H1 (cell line): ENCODE results near the gene LPP. TPM values are rescaled to one million over a fixed set of nuclear protein-coding genes. Genes with fewer than 3 reads are reported as not detected.

Experiments used
- CTCF ChIA-PET: fragments of 300-600 bp; sonication (Branson Sonifier 250); formaldehyde crosslinking; loops from one replicate; lab custom pipeline; 2021; ENCODE audit not compliant: partially characterized antibody; lab: Charles Lee
- POLR2A ChIA-PET: fragments of 300-600 bp; sonication (Branson Sonifier 250); formaldehyde crosslinking; loops from one replicate; lab custom pipeline; 2021; ENCODE audit warnings: inconsistent platforms; ENCODE audit not compliant: partially characterized antibody; lab: Charles Lee
- DNase-seq, 2 experiments: peaks; one replicate each; pipeline versions ENCODE4 v3.0.0 to v3.0.0-alpha.2; 2010 to 2022; ENCODE audit warnings: low spot score in 2 of 2, low read depth in 1 of 2, mixed read lengths in 1 of 2
- FAIRE-seq: peaks from 2 replicates; lab custom pipeline; 2011; peaks lifted over from hg19 to GRCh38; lab: Jason Lieb, UNC
- H2AFZ ChIP-seq: 2 replicates; pipeline ENCODE4 v1.8.1; 2012; ENCODE audit warnings: low read length, inconsistent platforms
- H2AK5ac ChIP-seq: 2 replicates; pipeline ENCODE4 v1.6.1; 2013; ENCODE audit warnings: low read depth, low read length
- H2BK120ac ChIP-seq: replicated peaks from 2 replicates; pipeline ENCODE3; 2013; ENCODE audit warnings: low read depth, low read length, inconsistent platforms
- H2BK12ac ChIP-seq: 2 replicates; pipeline ENCODE4 v1.6.1; 2013; ENCODE audit warnings: low read depth, low read length
- H2BK15ac ChIP-seq: 2 replicates; pipeline ENCODE4 v1.6.1; 2013; ENCODE audit warnings: low read length
- H2BK20ac ChIP-seq: 2 replicates; pipeline ENCODE4 v1.6.1; 2013; ENCODE audit warnings: low read length
- H2BK5ac ChIP-seq: 2 replicates; pipeline ENCODE4 v1.6.1; 2013; ENCODE audit warnings: low read depth, low read length
- H3K14ac ChIP-seq: 2 replicates; pipeline ENCODE4 v1.6.1; 2013; ENCODE audit warnings: inconsistent platforms; ENCODE audit not compliant: insufficient read length
- H3K18ac ChIP-seq: 2 replicates; pipeline ENCODE4 v1.6.1; 2013; ENCODE audit warnings: low read length; ENCODE audit errors: extremely low read depth
- H3K23ac ChIP-seq: 2 replicates; pipeline ENCODE4 v1.6.1; 2013; ENCODE audit warnings: inconsistent platforms; ENCODE audit not compliant: insufficient read length
- H3K23me2 ChIP-seq: 2 replicates; pipeline ENCODE4 v1.6.1; 2013; ENCODE audit warnings: low read depth, low read length
- H3K27ac ChIP-seq: 2 replicates; pipeline ENCODE4 v1.6.1; 2011; ENCODE audit warnings: low read depth, low read length, inconsistent platforms
- H3K27me3 ChIP-seq, 4 experiments: replicated peaks in 1 of 4; 1 replicate in 1 of 4; 2 replicates in 3 of 4; pipeline versions ENCODE4 v1.6.1 to v1.8.1; 2011 to 2013; ENCODE audit warnings: low read length in 3 of 4, mild to moderate bottlenecking in 3 of 4, inconsistent platforms in 2 of 4, mixed read lengths in 2 of 4, moderate library complexity in 1 of 4; ENCODE audit not compliant: control insufficient read depth in 3 of 4, insufficient read depth in 3 of 4; ENCODE audit errors: extremely low read depth in 1 of 4
- H3K36me3 ChIP-seq, 4 experiments: 2 replicates each; pipeline versions ENCODE4 v1.6.1 to v1.8.1; 2011 to 2013; ENCODE audit warnings: mild to moderate bottlenecking in 4 of 4, low read length in 3 of 4, moderate library complexity in 2 of 4, control low read depth in 1 of 4, inconsistent platforms in 1 of 4; ENCODE audit not compliant: insufficient read depth in 4 of 4, control insufficient read depth in 2 of 4
- H3K4ac ChIP-seq: replicated peaks from 2 replicates; pipeline ENCODE3; 2013; ENCODE audit warnings: low read length, low read depth, mixed read lengths, inconsistent platforms; ENCODE audit not compliant: insufficient read length
- H3K4me1 ChIP-seq, 4 experiments: replicated peaks in 1 of 4; 1 replicate in 1 of 4; 2 replicates in 3 of 4; pipeline versions ENCODE4 v1.6.1 to v1.8.1; 2011 to 2013; ENCODE audit warnings: low read length in 3 of 4, inconsistent platforms in 2 of 4, mixed read lengths in 1 of 4; ENCODE audit not compliant: insufficient read depth in 4 of 4, control insufficient read depth in 3 of 4
- H3K4me2 ChIP-seq, 2 experiments: 2 replicates each; pipeline versions ENCODE4 v1.6.1 to v1.8.1; 2011 to 2013; ENCODE audit warnings: low read depth in 2 of 2, low read length in 2 of 2, control low read depth in 1 of 2, inconsistent platforms in 1 of 2, mild to moderate bottlenecking in 1 of 2; ENCODE audit not compliant: insufficient read depth in 1 of 2
- H3K4me3 ChIP-seq, 4 experiments: fragments of 200-600, 300-600 bp in 1 of 4; sonication (generic), shearing (Covaris generic), sonication (Bioruptor Twin) in 1 of 4; 2 replicates each; pipeline versions ENCODE4 v1.5.1 to v1.8.1; 2011 to 2016; ENCODE audit warnings: low read length in 4 of 4, low read depth in 3 of 4, control low read depth in 2 of 4, inconsistent platforms in 2 of 4, mild to moderate bottlenecking in 2 of 4, mixed read lengths in 1 of 4, moderate library complexity in 1 of 4; ENCODE audit not compliant: insufficient read depth in 2 of 4; ENCODE audit errors: extremely low read depth in 1 of 4
- H3K56ac ChIP-seq: replicated peaks from 2 replicates; pipeline ENCODE3; 2013; ENCODE audit warnings: low read depth, mild to moderate bottlenecking, mixed read lengths, low read length, inconsistent platforms; ENCODE audit not compliant: insufficient read length
- H3K79me1 ChIP-seq: 2 replicates; pipeline ENCODE4 v1.6.1; 2013; ENCODE audit warnings: low read depth, low read length, control low read depth
- H3K79me2 ChIP-seq, 2 experiments: 2 replicates each; pipeline versions ENCODE4 v1.6.1 to v1.8.1; 2012 to 2013; ENCODE audit warnings: low read length in 2 of 2, mild to moderate bottlenecking in 2 of 2, inconsistent platforms in 1 of 2; ENCODE audit not compliant: insufficient read depth in 2 of 2, control insufficient read depth in 1 of 2
- H3K9ac ChIP-seq, 4 experiments: replicated peaks in 1 of 4; 1 replicate in 1 of 4; 2 replicates in 3 of 4; pipeline versions ENCODE4 v1.6.1 to v1.8.1; 2011 to 2013; ENCODE audit warnings: low read depth in 3 of 4, low read length in 3 of 4, control low read depth in 2 of 4, mild to moderate bottlenecking in 2 of 4, moderate library complexity in 2 of 4, inconsistent platforms in 1 of 4; ENCODE audit errors: extremely low read depth in 1 of 4
- H3K9me3 ChIP-seq, 2 experiments: 2 replicates each; pipeline versions ENCODE4 v1.6.1 to v1.8.1; 2012 to 2013; ENCODE audit warnings: mild to moderate bottlenecking in 2 of 2, moderate library complexity in 2 of 2, control low read depth in 1 of 2, inconsistent platforms in 1 of 2, low read depth in 1 of 2, low read length in 1 of 2, mixed read lengths in 1 of 2; ENCODE audit not compliant: insufficient read depth in 2 of 2
- H4K20me1 ChIP-seq, 2 experiments: replicated peaks in 1 of 2; 2 replicates each; pipeline versions ENCODE3 to v1.8.1; 2011 to 2013; ENCODE audit warnings: inconsistent platforms in 2 of 2, low read length in 2 of 2, mild to moderate bottlenecking in 1 of 2; ENCODE audit not compliant: insufficient read depth in 2 of 2, control insufficient read depth in 1 of 2
- H4K5ac ChIP-seq: 2 replicates; pipeline ENCODE4 v1.6.1; 2013; ENCODE audit warnings: low read length, low read depth, mixed read lengths, inconsistent platforms; ENCODE audit not compliant: insufficient read length
- H4K8ac ChIP-seq: 2 replicates; pipeline ENCODE4 v1.8.0; 2013; ENCODE audit warnings: mild to moderate bottlenecking, moderate library complexity, low read length, inconsistent platforms; ENCODE audit not compliant: insufficient read depth; ENCODE audit errors: extremely low read depth
- H4K91ac ChIP-seq: replicated peaks from 2 replicates; pipeline ENCODE3; 2013; ENCODE audit warnings: low read length, mixed read lengths, inconsistent platforms; ENCODE audit not compliant: insufficient read length
- YY1 ChIP-seq: IDR thresholded peaks from 2 replicates; pipeline ENCODE4 v1.6.1; 2011; ENCODE audit warnings: low read depth, mild to moderate bottlenecking, low read length
- polyA plus RNA-seq, 7 experiments: library from polyadenylated mRNA; depleted of rRNA in 3 of 7; stranded (reverse) in 5 of 7; unstranded in 2 of 7; fragments of >200 nt in 5 of 7; fragments of 200-250 nt in 2 of 7; gene quantifications; 1 replicate in 5 of 7; 2 replicates in 1 of 7; 4 replicates in 1 of 7; pipeline versions ENCODE4 v1.2.1 to v1.2.3, GENCODE V29; 2011 to 2013; ENCODE audit warnings: missing spikeins in 2 of 7, mixed read lengths in 2 of 7
- total RNA-seq: library from RNA; stranded (reverse); fragmentation: NEBNext Ultra II Directional; extraction: Animal tissue kit (Norgen Biotek cat#: 25700); gene quantifications from 2 replicates; pipeline ENCODE4 v1.2.1, GENCODE V29; 2021

LPP gene
- total and polyA plus RNA-seq, 2 of the 8 experiments (the other 6 are each of a cell fraction or from before 2014, with no cell fraction given) = 10.0 to 53.3 TPM

DNA sequence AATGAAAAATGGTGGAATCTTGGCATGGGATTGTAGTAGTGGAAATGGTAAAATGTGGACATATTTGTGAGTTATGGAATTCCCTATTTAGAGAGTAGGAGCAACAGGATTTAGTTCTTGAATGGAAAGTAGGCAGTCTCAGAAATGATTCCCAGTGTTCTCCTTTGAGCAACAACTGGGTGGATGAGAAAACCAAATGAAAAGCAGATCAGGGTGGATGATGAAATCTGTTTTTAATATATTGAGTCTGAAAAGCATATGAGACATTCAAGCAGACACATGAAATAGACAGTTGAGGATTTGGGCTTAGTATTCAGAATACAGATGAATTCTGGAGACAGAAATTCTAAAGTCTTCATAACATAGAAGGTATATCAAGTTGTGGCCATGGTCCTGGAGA is 451.3 kb downstream of the LPP start:
- H4K5ac ChIP-seq = no peak overlapping the region
- H2BK20ac ChIP-seq = no peak overlapping the region
- no peak overlapping the region for H2BK15ac ChIP-seq
- no peak overlapping the region for H2BK5ac ChIP-seq
- no peaks in the 10 kb centered on the region for H3K4me1 ChIP-seq
- no peak for TF ChIP-seq YY1
- no peak overlapping the region for H3K23ac ChIP-seq
- POLR2A ChIA-PET = no interaction called here
- no peak overlapping the region for H2BK12ac ChIP-seq
- H3K4me3 ChIP-seq = no peak overlapping the region
- CTCF ChIA-PET = no interaction called here
- H3K27me3 ChIP-seq = no peaks in the 10 kb centered on the region
- peaks cover 0 to 1% of the 10 kb centered on the region in 2 experiments for H4K20me1 ChIP-seq
- no peaks in the 10 kb centered on the region for H3K79me1 ChIP-seq
- H4K91ac ChIP-seq = no peak overlapping the region
- no peak overlapping the region for H3K27ac ChIP-seq
- no peaks in the 10 kb centered on the region for H3K9me3 ChIP-seq
- no peak overlapping the region for H3K9ac ChIP-seq
- no peak overlapping the region for H3K18ac ChIP-seq
- peaks cover 0 to 10% (median 3%) of the 10 kb centered on the region in 4 experiments; a peak in 3 of 8 replicates for H3K36me3 ChIP-seq
- no peak for FAIRE-seq
- no peaks in the 10 kb centered on the region for H3K79me2 ChIP-seq
- no peak overlapping the region for H3K14ac ChIP-seq
- H3K56ac ChIP-seq = no peak overlapping the region
- no peak overlapping the region for H2AFZ ChIP-seq
- no peak overlapping the region for H3K4me2 ChIP-seq
- H2BK120ac ChIP-seq = no peak overlapping the region
- no peaks in the 10 kb centered on the region for H3K23me2 ChIP-seq
- no peak overlapping the region for H2AK5ac ChIP-seq
- H4K8ac ChIP-seq = no peak overlapping the region
- no peak for DNase-seq
- no peak overlapping the region for H3K4ac ChIP-seq
